HG02973 (cell line): ENCODE data around the gene RDH12.

Experiments used
- ATAC-seq: cut with Tn5 transposase; IDR thresholded peaks from one replicate; pipeline ENCODE4 v1.9.1; 2021; ENCODE audit warnings: moderate library complexity; ENCODE audit not compliant: unreplicated experiment

Gene RDH12

GRCh38 chr14:67746927-67747326, 45.2 kb downstream of the RDH12 start:
- no peak for ATAC-seq

GRCh38 chr14:67748312-67748711, 46.6 kb downstream of the RDH12 start:
- ATAC-seq, result no peak

GRCh38 chr14:67749341-67750084, 47.8 kb downstream of the RDH12 start:
- no peak for ATAC-seq

GRCh38 chr14:67756496-67756895, 54.8 kb downstream of the RDH12 start:
- ATAC-seq, result no peak

GRCh38 chr14:67757175-67757574, 55.5 kb downstream of the RDH12 start:
- no peak for ATAC-seq

- ATAC-seq, result no peak
These were observed 58.2 kb downstream of the RDH12 start for GRCh38 chr14:67759916-67760315.

- no peak for ATAC-seq
These were observed 60.4 kb downstream of the RDH12 start for GRCh38 chr14:67762051-67762450.

GRCh38 chr14:67763158-67763822, 61.6 kb downstream of the RDH12 start:
- ATAC-seq, result no peak

GRCh38 chr14:67764496-67764895, 62.8 kb downstream of the RDH12 start:
- ATAC-seq, result no peak

GRCh38 chr14:67765192-67765834, 63.6 kb downstream of the RDH12 start:
- ATAC-seq, result no peak

- ATAC-seq, result no peak
These were observed 64.5 kb downstream of the RDH12 start for GRCh38 chr14:67766035-67766680.

GRCh38 chr14:67768219-67768618, 66.5 kb downstream of the RDH12 start:
- no peak for ATAC-seq

- no peak for ATAC-seq
These were observed 72.2 kb downstream of the RDH12 start for GRCh38 chr14:67773844-67774377.

GRCh38 chr14:67776653-67777322, 75.1 kb downstream of the RDH12 start:
- ATAC-seq, result no peak

- ATAC-seq, result no peak
These were observed 77.1 kb downstream of the RDH12 start for GRCh38 chr14:67778792-67779191.

- ATAC-seq, result no peak
These were observed 80.4 kb downstream of the RDH12 start for GRCh38 chr14:67782090-67782489.
